GM23338 (cell line): ENCODE results near the gene GTSF1L. TPM values are rescaled to one million over a fixed set of nuclear protein-coding genes. Genes with fewer than 3 reads are reported as not detected.

Experiments used
- ATAC-seq: fragments of 200-7000 bp; cut with Tn5 transposase; 3 replicates; pipeline ENCODE4 v1.9.1; 2020
- DNase-seq: peaks from one replicate; pipeline ENCODE4 v3.0.0-alpha.2; 2015; ENCODE audit warnings: low spot score
- H2AFZ ChIP-seq: fragments of 200-600 bp; sonication (generic); 2 replicates; pipeline ENCODE4 v1.8.0; 2016; ENCODE audit warnings: antibody characterized with exemption, mild to moderate bottlenecking, moderate library complexity
- H3F3A ChIP-seq: fragments of 200-600 bp; sonication (generic); replicated peaks from 2 replicates; pipeline ENCODE4 v1.8.0; 2017; ENCODE audit warnings: antibody characterized with exemption, mixed run types, low read depth
- H3K27ac ChIP-seq: fragments of 200-600 bp; sonication (generic); 2 replicates; pipeline ENCODE4 v1.6.1; 2016; ENCODE audit warnings: low read depth
- H3K27me3 ChIP-seq: fragments of 200-600 bp; sonication (generic); 2 replicates; pipeline ENCODE4 v1.8.0; 2016; ENCODE audit warnings: mild to moderate bottlenecking, mixed run types, moderate library complexity; ENCODE audit not compliant: insufficient read depth
- H3K36me3 ChIP-seq: fragments of 200-600 bp; sonication (generic); 2 replicates; pipeline ENCODE4 v1.8.0; 2016; ENCODE audit warnings: mild to moderate bottlenecking; ENCODE audit not compliant: insufficient read depth
- H3K4me1 ChIP-seq: fragments of 200-600 bp; sonication (generic); 2 replicates; pipeline ENCODE4 v1.8.0; 2016; ENCODE audit warnings: mild to moderate bottlenecking, moderate library complexity; ENCODE audit not compliant: insufficient read depth
- H3K4me2 ChIP-seq: fragments of 200-600 bp; sonication (generic); 2 replicates; pipeline ENCODE4 v1.7.1; 2017; ENCODE audit warnings: mixed run types
- H3K4me3 ChIP-seq: fragments of 200-600 bp; sonication (generic); 2 replicates; pipeline ENCODE4 v1.6.1; 2016; ENCODE audit warnings: mixed run types
- H3K79me2 ChIP-seq: fragments of 200-600 bp; sonication (generic); replicated peaks from 2 replicates; pipeline ENCODE4 v1.8.0; 2017; ENCODE audit warnings: mild to moderate bottlenecking; ENCODE audit not compliant: insufficient read depth
- H3K9me2 ChIP-seq: fragments of 200-600 bp; sonication (generic); 2 replicates; pipeline ENCODE4 v1.8.0; 2017; ENCODE audit not compliant: insufficient read depth
- H4K20me1 ChIP-seq: fragments of 200-600 bp; sonication (generic); replicated peaks from 2 replicates; pipeline ENCODE4 v1.8.0; 2017; ENCODE audit warnings: mild to moderate bottlenecking; ENCODE audit not compliant: insufficient read depth
- H3K27ac Mint-ChIP-seq: 2 replicates; pipeline ENCODE4 v1.8.0; 2020; ENCODE audit warnings: inconsistent platforms, mild to moderate bottlenecking, moderate library complexity, mixed read lengths
- H3K27me3 Mint-ChIP-seq: 3 replicates; pipeline ENCODE4 v1.8.0; 2022; ENCODE audit warnings: low read depth, mild to moderate bottlenecking, moderate library complexity, mixed read lengths, inconsistent platforms; ENCODE audit not compliant: insufficient read depth, poor library complexity
- H3K36me3 Mint-ChIP-seq: 3 replicates; pipeline ENCODE4 v1.8.0; 2021; ENCODE audit warnings: low read depth, mild to moderate bottlenecking, inconsistent platforms, moderate library complexity, mixed read lengths
- H3K4me1 Mint-ChIP-seq: 3 replicates; pipeline ENCODE4 v1.8.0; 2020; ENCODE audit warnings: mild to moderate bottlenecking, inconsistent platforms, mixed read lengths
- H3K4me3 Mint-ChIP-seq: 3 replicates; pipeline ENCODE4 v1.8.0; 2021; ENCODE audit warnings: moderate library complexity, mild to moderate bottlenecking, inconsistent platforms, mixed read lengths
- H3K9me3 Mint-ChIP-seq: 3 replicates; pipeline ENCODE4 v1.8.0; 2020; ENCODE audit warnings: moderate library complexity, mild to moderate bottlenecking, inconsistent platforms, mixed read lengths
- EZH2 ChIP-seq: fragments of 200-600 bp; sonication (generic); IDR thresholded peaks from one replicate; pipeline ENCODE4 v1.8.0; 2017; ENCODE audit warnings: antibody characterized with exemption, mild to moderate bottlenecking, low read depth; ENCODE audit not compliant: unreplicated experiment
- EZH2phosphoT487 ChIP-seq: fragments of 200-600 bp; sonication (generic); IDR thresholded peaks from one replicate; pipeline ENCODE4 v1.8.1; 2018; ENCODE audit warnings: antibody characterized with exemption; ENCODE audit not compliant: unreplicated experiment
- JUNB ChIP-seq: IDR thresholded peaks from one replicate; pipeline ENCODE4 v1.6.1; 2016; ENCODE audit warnings: antibody characterized with exemption; ENCODE audit not compliant: unreplicated experiment
- POLR2AphosphoS5 ChIP-seq: IDR thresholded peaks from 2 replicates; pipeline ENCODE4 v1.6.1; 2016; ENCODE audit warnings: antibody characterized with exemption, low read depth
- ZNF114 ChIP-seq: fragments of 250-450 bp; sonication (Bioruptor Pico); IDR thresholded peaks from 2 replicates; pipeline ENCODE4 v1.5.0; 2020; ENCODE audit warnings: mild to moderate bottlenecking, moderate library complexity
- ZNF331 ChIP-seq: fragments of 250-450 bp; sonication (Bioruptor Pico); IDR thresholded peaks from 2 replicates; pipeline ENCODE4 v1.5.0; 2020; ENCODE audit warnings: low read depth, mild to moderate bottlenecking, moderate library complexity
- polyA plus RNA-seq: library from polyadenylated mRNA; unstranded; fragments of >200 nt; fragmentation: Nextera tagmentation; extraction: Ambion mirVana; gene quantifications from 2 replicates; pipeline ENCODE4 v1.2.1, GENCODE V29; 2016
- total RNA-seq: library from RNA; depleted of rRNA; stranded (reverse); fragments of >200 nt; shearing (Covaris generic); gene quantifications from 2 replicates; pipeline ENCODE4 v1.2.3, GENCODE V29; 2014
- TF ChIP-seq, protein P1 (sequence below): fragments of 250-450 bp; sonication (Bioruptor Pico); IDR thresholded peaks from 2 replicates; pipeline ENCODE4 v1.5.0; 2020; ENCODE audit warnings: mild to moderate bottlenecking, moderate library complexity
- TF ChIP-seq, protein P2 (sequence below), 2 experiments: fragments of 200-600 bp in 1 of 2; sonication (generic) in 1 of 2; conservative IDR thresholded peaks; 2 replicates each; pipeline versions ENCODE4 v1.5.1 to v1.6.1; 2016 to 2017; ENCODE audit warnings: antibody characterized with exemption in 2 of 2, low read depth in 2 of 2, mild to moderate bottlenecking in 2 of 2, moderate library complexity in 1 of 2

The GTSF1L gene
- total and polyA plus RNA-seq, 2 experiments from 2014 or later = not detected

DNA sequence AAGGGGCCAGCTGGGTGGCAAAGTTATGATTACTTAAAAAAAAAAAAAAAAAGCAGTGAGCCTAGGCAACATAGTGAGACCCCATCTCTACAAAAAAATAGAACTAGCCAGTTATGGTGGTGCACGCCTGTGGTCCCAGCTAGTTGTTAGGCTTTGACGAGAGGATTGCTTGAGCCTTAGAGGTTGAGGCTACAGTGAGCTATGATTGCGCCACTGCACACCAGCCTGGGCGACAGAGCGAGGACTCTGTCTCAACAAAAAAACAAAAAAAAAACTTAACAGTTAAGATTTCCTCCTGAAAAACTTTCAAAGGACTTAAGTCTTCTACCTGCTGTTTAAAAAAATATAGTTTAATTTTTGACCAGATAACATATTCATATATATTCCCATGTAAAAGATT, 2.4 kb downstream of the GTSF1L start (continued):
- TF ChIP-seq, protein P1, sequence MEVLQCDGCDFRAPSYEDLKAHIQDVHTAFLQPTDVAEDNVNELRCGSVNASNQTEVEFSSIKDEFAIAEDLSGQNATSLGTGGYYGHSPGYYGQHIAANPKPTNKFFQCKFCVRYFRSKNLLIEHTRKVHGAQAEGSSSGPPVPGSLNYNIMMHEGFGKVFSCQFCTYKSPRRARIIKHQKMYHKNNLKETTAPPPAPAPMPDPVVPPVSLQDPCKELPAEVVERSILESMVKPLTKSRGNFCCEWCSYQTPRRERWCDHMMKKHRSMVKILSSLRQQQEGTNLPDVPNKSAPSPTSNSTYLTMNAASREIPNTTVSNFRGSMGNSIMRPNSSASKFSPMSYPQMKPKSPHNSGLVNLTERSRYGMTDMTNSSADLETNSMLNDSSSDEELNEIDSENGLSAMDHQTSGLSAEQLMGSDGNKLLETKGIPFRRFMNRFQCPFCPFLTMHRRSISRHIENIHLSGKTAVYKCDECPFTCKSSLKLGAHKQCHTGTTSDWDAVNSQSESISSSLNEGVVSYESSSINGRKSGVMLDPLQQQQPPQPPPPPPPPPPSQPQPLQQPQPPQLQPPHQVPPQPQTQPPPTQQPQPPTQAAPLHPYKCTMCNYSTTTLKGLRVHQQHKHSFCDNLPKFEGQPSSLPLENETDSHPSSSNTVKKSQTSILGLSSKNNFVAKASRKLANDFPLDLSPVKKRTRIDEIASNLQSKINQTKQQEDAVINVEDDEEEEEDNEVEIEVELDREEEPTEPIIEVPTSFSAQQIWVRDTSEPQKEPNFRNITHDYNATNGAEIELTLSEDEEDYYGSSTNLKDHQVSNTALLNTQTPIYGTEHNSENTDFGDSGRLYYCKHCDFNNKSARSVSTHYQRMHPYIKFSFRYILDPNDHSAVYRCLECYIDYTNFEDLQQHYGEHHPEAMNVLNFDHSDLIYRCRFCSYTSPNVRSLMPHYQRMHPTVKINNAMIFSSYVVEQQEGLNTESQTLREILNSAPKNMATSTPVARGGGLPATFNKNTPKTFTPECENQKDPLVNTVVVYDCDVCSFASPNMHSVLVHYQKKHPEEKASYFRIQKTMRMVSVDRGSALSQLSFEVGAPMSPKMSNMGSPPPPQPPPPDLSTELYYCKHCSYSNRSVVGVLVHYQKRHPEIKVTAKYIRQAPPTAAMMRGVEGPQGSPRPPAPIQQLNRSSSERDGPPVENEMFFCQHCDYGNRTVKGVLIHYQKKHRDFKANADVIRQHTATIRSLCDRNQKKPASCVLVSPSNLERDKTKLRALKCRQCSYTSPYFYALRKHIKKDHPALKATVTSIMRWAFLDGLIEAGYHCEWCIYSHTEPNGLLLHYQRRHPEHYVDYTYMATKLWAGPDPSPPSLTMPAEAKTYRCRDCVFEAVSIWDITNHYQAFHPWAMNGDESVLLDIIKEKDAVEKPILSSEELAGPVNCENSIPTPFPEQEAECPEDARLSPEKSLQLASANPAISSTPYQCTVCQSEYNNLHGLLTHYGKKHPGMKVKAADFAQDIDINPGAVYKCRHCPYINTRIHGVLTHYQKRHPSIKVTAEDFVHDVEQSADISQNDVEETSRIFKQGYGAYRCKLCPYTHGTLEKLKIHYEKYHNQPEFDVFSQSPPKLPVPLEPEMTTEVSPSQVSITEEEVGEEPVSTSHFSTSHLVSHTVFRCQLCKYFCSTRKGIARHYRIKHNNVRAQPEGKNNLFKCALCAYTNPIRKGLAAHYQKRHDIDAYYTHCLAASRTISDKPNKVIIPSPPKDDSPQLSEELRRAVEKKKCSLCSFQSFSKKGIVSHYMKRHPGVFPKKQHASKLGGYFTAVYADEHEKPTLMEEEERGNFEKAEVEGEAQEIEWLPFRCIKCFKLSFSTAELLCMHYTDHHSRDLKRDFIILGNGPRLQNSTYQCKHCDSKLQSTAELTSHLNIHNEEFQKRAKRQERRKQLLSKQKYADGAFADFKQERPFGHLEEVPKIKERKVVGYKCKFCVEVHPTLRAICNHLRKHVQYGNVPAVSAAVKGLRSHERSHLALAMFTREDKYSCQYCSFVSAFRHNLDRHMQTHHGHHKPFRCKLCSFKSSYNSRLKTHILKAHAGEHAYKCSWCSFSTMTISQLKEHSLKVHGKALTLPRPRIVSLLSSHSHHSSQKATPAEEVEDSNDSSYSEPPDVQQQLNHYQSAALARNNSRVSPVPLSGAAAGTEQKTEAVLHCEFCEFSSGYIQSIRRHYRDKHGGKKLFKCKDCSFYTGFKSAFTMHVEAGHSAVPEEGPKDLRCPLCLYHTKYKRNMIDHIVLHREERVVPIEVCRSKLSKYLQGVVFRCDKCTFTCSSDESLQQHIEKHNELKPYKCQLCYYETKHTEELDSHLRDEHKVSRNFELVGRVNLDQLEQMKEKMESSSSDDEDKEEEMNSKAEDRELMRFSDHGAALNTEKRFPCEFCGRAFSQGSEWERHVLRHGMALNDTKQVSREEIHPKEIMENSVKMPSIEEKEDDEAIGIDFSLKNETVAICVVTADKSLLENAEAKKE = no peak
- TF ChIP-seq ZNF331 (no peak), JUNB (no peak)

DNA sequence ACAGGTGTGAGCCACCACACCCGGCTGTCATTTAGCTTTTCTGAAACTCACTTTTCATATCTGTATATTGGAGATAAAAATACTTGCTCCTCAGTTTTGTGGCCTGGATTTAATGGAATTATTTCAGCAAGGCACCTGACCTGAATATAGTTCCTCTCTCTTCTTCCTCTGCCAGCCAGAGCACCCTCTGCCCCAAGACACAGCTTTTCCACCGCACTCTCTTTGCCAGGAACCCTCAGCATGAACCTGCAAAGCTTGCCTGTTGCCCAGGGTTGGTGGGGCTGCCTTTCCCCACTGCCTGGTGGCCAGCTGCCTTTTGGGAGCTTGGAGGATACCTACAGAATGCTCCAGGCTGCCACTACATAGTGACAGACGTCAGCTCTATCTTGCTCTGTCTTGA, 3.1 kb downstream of the GTSF1L start:
- H3K9me2 ChIP-seq = no peaks in the 10 kb centered on the region
- H3F3A ChIP-seq = no peaks in the 10 kb centered on the region
- Mint-ChIP-seq H3K27ac (no peak overlapping the region), H3K4me1 (peaks cover 7% of the 10 kb centered on the region; the same call in 1 of the 3 replicates), H3K36me3 (peaks cover 6% of the 10 kb centered on the region; the same call in 2 of the 3 replicates), H3K27me3 (peaks cover 2% of the 10 kb centered on the region), H3K9me3 (no peaks in the 10 kb centered on the region; the same call in 2 of the 3 replicates), H3K4me3 (no peak overlapping the region)
- DNase-seq = no peak
- no peak overlapping the region for H2AFZ ChIP-seq
- H3K4me2 ChIP-seq = no peak overlapping the region
- no peak for ATAC-seq
- no peak overlapping the region for H3K27ac ChIP-seq
- H3K4me1 ChIP-seq = no peaks in the 10 kb centered on the region; the same call in 1 of the 2 replicates
- no peak overlapping the region for H3K4me3 ChIP-seq
- no peaks in the 10 kb centered on the region; the same call in 1 of the 2 replicates for H4K20me1 ChIP-seq
- H3K79me2 ChIP-seq = no peaks in the 10 kb centered on the region
- no peaks in the 10 kb centered on the region for H3K27me3 ChIP-seq
- no peaks in the 10 kb centered on the region for H3K36me3 ChIP-seq
- no peak for TF ChIP-seq POLR2AphosphoS5
- no peak for TF ChIP-seq EZH2
- no peak for TF ChIP-seq EZH2phosphoT487
- TF ChIP-seq ZNF331 = no peak
- TF ChIP-seq, protein P1 = no peak
- no peak for TF ChIP-seq ZNF114
- TF ChIP-seq, protein P2, sequence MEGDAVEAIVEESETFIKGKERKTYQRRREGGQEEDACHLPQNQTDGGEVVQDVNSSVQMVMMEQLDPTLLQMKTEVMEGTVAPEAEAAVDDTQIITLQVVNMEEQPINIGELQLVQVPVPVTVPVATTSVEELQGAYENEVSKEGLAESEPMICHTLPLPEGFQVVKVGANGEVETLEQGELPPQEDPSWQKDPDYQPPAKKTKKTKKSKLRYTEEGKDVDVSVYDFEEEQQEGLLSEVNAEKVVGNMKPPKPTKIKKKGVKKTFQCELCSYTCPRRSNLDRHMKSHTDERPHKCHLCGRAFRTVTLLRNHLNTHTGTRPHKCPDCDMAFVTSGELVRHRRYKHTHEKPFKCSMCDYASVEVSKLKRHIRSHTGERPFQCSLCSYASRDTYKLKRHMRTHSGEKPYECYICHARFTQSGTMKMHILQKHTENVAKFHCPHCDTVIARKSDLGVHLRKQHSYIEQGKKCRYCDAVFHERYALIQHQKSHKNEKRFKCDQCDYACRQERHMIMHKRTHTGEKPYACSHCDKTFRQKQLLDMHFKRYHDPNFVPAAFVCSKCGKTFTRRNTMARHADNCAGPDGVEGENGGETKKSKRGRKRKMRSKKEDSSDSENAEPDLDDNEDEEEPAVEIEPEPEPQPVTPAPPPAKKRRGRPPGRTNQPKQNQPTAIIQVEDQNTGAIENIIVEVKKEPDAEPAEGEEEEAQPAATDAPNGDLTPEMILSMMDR (conservative IDR thresholded peaks at IDR 0.05; ENCODE audit: low read depth in 2 of 2) = no peak
